PC-3 (cell line): ENCODE measurements around the gene WDR88.

Experiments used
- EZH2 ChIP-seq: fragments of 300-600 bp; sonication (generic); IDR thresholded peaks from one replicate; pipeline ENCODE4 v1.6.1; 2017; ENCODE audit warnings: antibody characterized with exemption, mild to moderate bottlenecking, low read length; ENCODE audit not compliant: unreplicated experiment
- EZH2phosphoT487 ChIP-seq: fragments of 300-600 bp; sonication (generic); IDR thresholded peaks from 2 replicates; pipeline ENCODE4 v1.6.1; 2018; ENCODE audit warnings: mild to moderate bottlenecking, antibody characterized with exemption, low read length, borderline replicate concordance
- TF ChIP-seq, protein P1 (sequence below): fragments of 300-600 bp; sonication (generic); conservative IDR thresholded peaks from 2 replicates; pipeline ENCODE4 v1.5.1; 2017; ENCODE audit warnings: antibody characterized with exemption, low read depth, mild to moderate bottlenecking, low read length

DNA sequence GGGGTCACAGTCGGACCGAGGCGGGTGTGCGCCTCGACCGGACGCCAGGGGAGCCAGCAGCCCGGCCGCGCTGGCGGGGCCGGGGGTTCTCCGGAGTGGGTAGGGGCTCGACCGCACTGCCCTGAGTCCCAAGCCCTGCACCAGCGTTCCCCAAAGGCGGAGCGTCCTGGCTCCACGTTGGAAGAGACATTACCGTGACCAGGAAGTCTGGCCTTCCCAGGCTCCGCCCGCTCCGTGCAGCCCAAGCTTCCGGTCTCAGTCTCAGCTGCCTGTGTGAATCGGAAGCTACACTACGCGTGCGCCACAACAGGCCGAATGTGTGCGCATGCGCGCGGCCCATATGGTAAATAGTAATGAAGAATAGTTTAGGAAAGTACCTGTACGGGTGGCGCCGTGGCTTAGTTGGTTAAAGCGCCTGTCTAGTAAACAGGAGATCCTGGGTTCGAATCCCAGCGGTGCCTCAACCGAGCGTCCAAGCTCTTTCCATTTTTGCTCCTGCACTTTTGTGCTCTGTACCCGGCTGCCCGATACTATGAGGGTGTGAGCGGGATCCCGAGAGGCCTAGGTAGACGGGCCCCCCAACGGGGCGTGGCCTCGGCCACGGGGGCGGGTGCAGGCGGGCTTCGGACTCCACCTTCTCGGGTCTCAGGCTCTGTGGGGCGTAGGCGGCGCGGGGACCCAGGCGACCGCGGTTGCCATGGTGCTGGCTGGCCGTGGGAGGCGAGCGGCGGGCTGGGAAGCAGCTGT lies 44.9 kb downstream of the WDR88 start:
- TF ChIP-seq, protein P1, sequence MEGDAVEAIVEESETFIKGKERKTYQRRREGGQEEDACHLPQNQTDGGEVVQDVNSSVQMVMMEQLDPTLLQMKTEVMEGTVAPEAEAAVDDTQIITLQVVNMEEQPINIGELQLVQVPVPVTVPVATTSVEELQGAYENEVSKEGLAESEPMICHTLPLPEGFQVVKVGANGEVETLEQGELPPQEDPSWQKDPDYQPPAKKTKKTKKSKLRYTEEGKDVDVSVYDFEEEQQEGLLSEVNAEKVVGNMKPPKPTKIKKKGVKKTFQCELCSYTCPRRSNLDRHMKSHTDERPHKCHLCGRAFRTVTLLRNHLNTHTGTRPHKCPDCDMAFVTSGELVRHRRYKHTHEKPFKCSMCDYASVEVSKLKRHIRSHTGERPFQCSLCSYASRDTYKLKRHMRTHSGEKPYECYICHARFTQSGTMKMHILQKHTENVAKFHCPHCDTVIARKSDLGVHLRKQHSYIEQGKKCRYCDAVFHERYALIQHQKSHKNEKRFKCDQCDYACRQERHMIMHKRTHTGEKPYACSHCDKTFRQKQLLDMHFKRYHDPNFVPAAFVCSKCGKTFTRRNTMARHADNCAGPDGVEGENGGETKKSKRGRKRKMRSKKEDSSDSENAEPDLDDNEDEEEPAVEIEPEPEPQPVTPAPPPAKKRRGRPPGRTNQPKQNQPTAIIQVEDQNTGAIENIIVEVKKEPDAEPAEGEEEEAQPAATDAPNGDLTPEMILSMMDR, result no peak
- no peak for TF ChIP-seq EZH2
- TF ChIP-seq EZH2phosphoT487, result no peak
